PFSK-1 (cell line): ENCODE data around the gene RPL19.

Experiments
- FOXP2 ChIP-seq: optimal IDR thresholded peaks from 2 replicates; pipeline ENCODE3; 2011; ENCODE audit warnings: borderline replicate concordance, control low read depth, inconsistent platforms; ENCODE audit not compliant: insufficient read depth; ENCODE audit errors: extremely low read length, extremely low read depth
- POLR2AphosphoS5 ChIP-seq: IDR thresholded peaks from 2 replicates; pipeline ENCODE4 v1.6.1; 2012; ENCODE audit warnings: low read depth, mild to moderate bottlenecking, control low read depth, low read length, moderate library complexity
- SIN3A ChIP-seq: IDR thresholded peaks from 2 replicates; pipeline ENCODE4 v1.6.1; 2012; ENCODE audit warnings: mild to moderate bottlenecking, low read length, moderate library complexity, borderline replicate concordance; ENCODE audit not compliant: insufficient read depth
- TAF1 ChIP-seq: IDR thresholded peaks from 2 replicates; pipeline ENCODE4 v1.6.1; 2012; ENCODE audit warnings: low read length, control low read depth, borderline replicate concordance; ENCODE audit not compliant: insufficient read depth
- TF ChIP-seq, protein P1 (sequence below), 2 experiments: IDR thresholded peaks; 2 replicates each; pipeline versions ENCODE4 v1.6.1 to v1.8.0; 2011 to 2012; ENCODE audit warnings: low read depth in 2 of 2, low read length in 2 of 2, control low read depth in 1 of 2, inconsistent platforms in 1 of 2, mild to moderate bottlenecking in 1 of 2, moderate library complexity in 1 of 2; ENCODE audit not compliant: insufficient read depth in 1 of 2

RPL19 gene

DNA sequence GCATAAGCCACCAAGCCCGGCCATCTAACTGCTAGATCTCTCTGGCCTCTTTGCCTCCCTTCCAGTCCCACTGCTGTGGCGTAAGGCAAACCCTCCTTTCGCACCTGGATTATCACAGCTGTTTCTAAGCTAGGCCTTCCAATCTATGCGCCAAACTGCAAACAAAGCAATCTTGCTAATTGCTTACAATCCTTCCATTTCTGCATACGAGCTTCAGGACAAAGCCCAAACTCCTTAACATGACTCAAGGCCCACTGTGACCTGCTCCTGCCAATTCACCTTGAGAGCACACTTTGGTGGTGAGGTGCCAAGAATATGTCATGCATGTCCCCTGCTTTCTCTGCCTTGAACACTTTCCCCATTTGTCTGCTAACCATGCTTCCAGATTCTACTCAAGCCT lies 28.1 kb upstream of the RPL19 start:
- TF ChIP-seq FOXP2 = no peak
- TF ChIP-seq TAF1 = no peak
- TF ChIP-seq SIN3A = no peak
- TF ChIP-seq, protein P1, sequence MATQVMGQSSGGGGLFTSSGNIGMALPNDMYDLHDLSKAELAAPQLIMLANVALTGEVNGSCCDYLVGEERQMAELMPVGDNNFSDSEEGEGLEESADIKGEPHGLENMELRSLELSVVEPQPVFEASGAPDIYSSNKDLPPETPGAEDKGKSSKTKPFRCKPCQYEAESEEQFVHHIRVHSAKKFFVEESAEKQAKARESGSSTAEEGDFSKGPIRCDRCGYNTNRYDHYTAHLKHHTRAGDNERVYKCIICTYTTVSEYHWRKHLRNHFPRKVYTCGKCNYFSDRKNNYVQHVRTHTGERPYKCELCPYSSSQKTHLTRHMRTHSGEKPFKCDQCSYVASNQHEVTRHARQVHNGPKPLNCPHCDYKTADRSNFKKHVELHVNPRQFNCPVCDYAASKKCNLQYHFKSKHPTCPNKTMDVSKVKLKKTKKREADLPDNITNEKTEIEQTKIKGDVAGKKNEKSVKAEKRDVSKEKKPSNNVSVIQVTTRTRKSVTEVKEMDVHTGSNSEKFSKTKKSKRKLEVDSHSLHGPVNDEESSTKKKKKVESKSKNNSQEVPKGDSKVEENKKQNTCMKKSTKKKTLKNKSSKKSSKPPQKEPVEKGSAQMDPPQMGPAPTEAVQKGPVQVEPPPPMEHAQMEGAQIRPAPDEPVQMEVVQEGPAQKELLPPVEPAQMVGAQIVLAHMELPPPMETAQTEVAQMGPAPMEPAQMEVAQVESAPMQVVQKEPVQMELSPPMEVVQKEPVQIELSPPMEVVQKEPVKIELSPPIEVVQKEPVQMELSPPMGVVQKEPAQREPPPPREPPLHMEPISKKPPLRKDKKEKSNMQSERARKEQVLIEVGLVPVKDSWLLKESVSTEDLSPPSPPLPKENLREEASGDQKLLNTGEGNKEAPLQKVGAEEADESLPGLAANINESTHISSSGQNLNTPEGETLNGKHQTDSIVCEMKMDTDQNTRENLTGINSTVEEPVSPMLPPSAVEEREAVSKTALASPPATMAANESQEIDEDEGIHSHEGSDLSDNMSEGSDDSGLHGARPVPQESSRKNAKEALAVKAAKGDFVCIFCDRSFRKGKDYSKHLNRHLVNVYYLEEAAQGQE (IDR thresholded peaks at IDR 0.05; ENCODE audit: insufficient read depth in 1 of 2, low read depth in 2 of 2, low read length in 2 of 2) = no peak
- TF ChIP-seq POLR2AphosphoS5 = no peak; the same call in 1 of the 2 replicates

DNA sequence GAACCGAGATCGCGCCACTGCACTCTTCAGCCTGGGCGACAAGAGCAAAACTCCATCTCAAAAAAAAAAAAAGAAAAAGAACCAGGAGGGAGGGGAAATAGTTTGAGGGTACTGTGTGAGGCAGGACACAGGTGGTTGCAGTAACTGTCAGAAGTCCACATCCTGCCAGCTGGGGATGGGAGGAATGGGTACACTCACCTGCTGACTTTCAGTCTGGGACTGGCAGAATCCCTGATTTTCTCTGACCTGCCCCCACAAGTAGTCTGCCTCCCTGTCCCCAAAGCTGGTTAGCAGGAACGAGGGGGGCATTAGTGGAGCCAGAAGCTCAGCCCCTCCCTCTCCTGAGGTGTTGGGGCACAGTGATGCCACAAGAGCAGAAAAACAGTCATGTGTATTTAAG lies 27.0 kb upstream of the RPL19 start:
- no peak for TF ChIP-seq SIN3A
- TF ChIP-seq, protein P1 (IDR thresholded peaks at IDR 0.05; ENCODE audit: insufficient read depth in 1 of 2, low read depth in 2 of 2, low read length in 2 of 2) = no peak

DNA sequence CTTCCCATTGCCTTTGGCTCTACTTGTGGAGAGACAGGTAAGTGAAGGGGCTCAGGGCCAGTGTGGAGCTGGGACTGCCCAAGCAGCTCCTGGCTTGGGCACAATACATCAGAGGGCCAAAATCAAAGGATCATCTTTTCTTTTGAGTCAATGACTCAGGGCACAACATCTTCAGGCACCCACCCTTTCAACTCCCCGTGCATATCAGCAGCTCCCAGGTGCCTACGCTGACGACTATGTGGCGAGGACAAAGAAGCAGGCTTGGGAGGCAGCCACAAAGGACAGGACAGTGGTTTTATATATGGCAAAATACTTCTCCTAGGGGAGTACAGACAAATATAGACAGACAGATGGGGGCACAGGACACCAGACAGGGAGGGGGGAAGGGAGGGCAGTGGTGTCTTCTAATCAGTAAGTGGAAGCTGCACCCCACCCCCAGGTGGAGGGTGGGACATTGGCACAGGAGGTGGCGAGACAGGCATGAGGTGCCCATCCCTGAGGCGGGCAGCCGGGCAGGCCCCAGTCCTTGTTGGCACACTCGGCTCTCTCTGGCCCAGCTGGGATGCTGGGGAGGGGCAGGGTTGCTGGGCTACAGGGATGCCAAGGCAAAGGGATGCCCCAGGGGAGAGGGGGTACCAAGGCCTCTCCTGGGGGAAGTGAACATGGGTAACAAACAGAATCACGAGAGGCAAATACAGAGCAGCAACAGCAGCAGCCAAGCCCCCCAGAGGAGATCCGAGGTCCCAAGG lies 26.4 kb upstream of the RPL19 start:
- no peak for TF ChIP-seq TAF1
- TF ChIP-seq POLR2AphosphoS5 = no peak
- TF ChIP-seq FOXP2 = no peak
- TF ChIP-seq, protein P1 (IDR thresholded peaks at IDR 0.05; ENCODE audit: insufficient read depth in 1 of 2, low read depth in 2 of 2, low read length in 2 of 2) = no peak
- no peak for TF ChIP-seq SIN3A

DNA sequence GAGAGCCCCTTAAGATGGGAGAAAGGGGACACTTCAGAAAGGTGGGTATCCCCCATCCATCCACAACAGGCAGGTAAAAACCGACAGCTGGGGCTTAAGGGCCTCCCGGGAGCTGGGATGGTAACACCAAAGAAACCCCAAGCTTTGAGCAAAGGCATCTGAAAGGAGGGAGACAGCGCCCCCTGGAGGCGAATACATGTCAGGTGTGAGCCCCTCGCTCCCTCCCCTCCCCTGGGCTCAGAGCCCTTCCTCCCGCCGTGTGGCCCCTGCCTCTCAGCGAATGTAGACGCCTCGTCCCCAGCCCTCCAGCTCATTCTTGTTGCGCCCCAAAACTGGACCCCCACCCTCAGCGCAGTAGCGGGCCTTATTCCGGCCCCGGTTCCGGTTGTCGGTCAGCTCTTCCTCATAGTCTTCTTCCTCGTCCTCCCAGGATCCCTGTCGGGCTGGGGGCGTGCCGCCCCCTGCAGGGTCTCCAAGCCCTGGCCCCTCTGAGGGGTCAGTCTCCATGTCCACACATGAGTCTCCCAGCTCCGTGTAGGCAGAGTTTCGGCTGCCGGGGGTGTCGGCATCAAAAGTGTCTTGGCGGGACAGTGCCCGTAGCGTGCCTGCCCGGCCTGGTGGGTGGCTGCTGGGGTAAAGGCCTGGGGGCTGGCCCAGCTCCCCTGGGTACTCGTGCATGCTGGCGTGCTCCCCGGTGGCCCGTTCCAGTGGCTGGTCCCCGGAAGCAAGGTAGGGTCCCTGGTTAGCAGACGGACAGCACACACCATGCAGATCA lies 25.0 kb upstream of the RPL19 start:
- TF ChIP-seq TAF1 (no peak), POLR2AphosphoS5 (peak; percentile 39; the same call in 1 of the 2 replicates)

DNA sequence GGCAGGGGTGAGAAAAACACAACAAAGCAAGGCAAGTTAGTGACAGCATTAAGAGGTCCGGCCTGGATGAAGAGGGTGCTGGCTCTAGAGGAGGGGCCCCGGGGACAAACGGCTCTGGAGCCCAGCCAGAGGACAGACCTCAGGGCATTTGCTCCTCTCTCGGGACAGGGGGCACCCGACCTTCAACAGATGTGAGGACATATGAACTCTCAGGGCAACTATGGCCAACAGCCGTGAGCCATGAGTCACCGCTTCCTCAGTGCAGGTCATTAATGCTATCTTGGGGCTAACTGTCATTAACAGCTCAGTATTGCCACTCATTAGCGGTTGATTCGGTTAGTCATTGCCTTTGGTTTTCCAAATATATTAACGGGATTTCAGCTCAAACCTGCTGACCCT lies 24.4 kb upstream of the RPL19 start:
- TF ChIP-seq POLR2AphosphoS5 (0 out of 2 replicates have a peak, but pooled peaks have one; percentile 27), FOXP2 (no peak), SIN3A (no peak), TAF1 (no peak)
- TF ChIP-seq, protein P1 (IDR thresholded peaks at IDR 0.05; ENCODE audit: insufficient read depth in 1 of 2, low read depth in 2 of 2, low read length in 2 of 2) = no peak
